Neuronal stem cell (in vitro differentiated cells): ENCODE results near the gene RHOJ.

Experiments
- DNase-seq: peaks from one replicate; pipeline ENCODE4 v3.0.0-alpha.2; 2013; ENCODE audit warnings: low spot score
- H2AFZ ChIP-seq: one replicate; pipeline ENCODE4 v1.6.1; 2013; ENCODE audit warnings: mild to moderate bottlenecking, low read length, inconsistent platforms
- H2AK5ac ChIP-seq: 2 replicates; pipeline ENCODE4 v1.6.1; 2013; ENCODE audit warnings: low read depth, mild to moderate bottlenecking, inconsistent platforms, low read length, moderate library complexity, mixed read lengths
- H2BK120ac ChIP-seq: 2 replicates; pipeline ENCODE4 v1.6.1; 2013; ENCODE audit warnings: low read depth, mild to moderate bottlenecking, inconsistent platforms, low read length, moderate library complexity, mixed read lengths
- H2BK12ac ChIP-seq: one replicate; pipeline ENCODE4 v1.6.1; 2013; ENCODE audit warnings: low read length, inconsistent platforms
- H2BK15ac ChIP-seq: 2 replicates; pipeline ENCODE4 v1.6.1; 2013; ENCODE audit warnings: mild to moderate bottlenecking, low read length, inconsistent platforms, mixed read lengths
- H2BK5ac ChIP-seq: one replicate; pipeline ENCODE4 v1.6.1; 2013; ENCODE audit warnings: inconsistent platforms, mild to moderate bottlenecking, low read length, moderate library complexity
- H3K14ac ChIP-seq: one replicate; pipeline ENCODE4 v1.6.1; 2013; ENCODE audit warnings: low read length, inconsistent platforms
- H3K18ac ChIP-seq: 2 replicates; pipeline ENCODE4 v1.6.1; 2013; ENCODE audit warnings: low read length, inconsistent platforms
- H3K23ac ChIP-seq: 2 replicates; pipeline ENCODE4 v1.6.1; 2013; ENCODE audit warnings: low read depth, mild to moderate bottlenecking, mixed read lengths, low read length, inconsistent platforms; ENCODE audit not compliant: poor library complexity
- H3K27ac ChIP-seq: replicated peaks from 3 replicates; pipeline ENCODE4 v1.5.1; 2013; ENCODE audit warnings: low read length, inconsistent platforms
- H3K27me3 ChIP-seq, 3 experiments: 2 replicates each; pipeline ENCODE4 v1.6.1; 2013; ENCODE audit warnings: low read length in 3 of 3, mild to moderate bottlenecking in 2 of 3, inconsistent platforms in 1 of 3, low read depth in 1 of 3, mixed read lengths in 1 of 3, moderate library complexity in 1 of 3; ENCODE audit not compliant: control insufficient read depth in 3 of 3, insufficient read depth in 3 of 3
- H3K36me3 ChIP-seq, 2 donors: replicated peaks in 1 of 2; 2 replicates each; pipeline ENCODE4 v1.6.1; 2013; ENCODE audit warnings: low read length in 2 of 2; ENCODE audit not compliant: control insufficient read depth in 2 of 2, insufficient read depth in 2 of 2
- H3K4ac ChIP-seq: 2 replicates; pipeline ENCODE4 v1.6.1; 2013; ENCODE audit warnings: inconsistent platforms, mild to moderate bottlenecking, low read length, moderate library complexity
- H3K4me1 ChIP-seq, 2 donors: 1 replicate in 1 of 2; 2 replicates in 1 of 2; pipeline ENCODE4 v1.6.1; 2013; ENCODE audit warnings: low read length in 2 of 2, low read depth in 1 of 2; ENCODE audit not compliant: control insufficient read depth in 2 of 2, insufficient read depth in 1 of 2
- H3K4me2 ChIP-seq: one replicate; pipeline ENCODE4 v1.6.1; 2013; ENCODE audit warnings: mild to moderate bottlenecking, low read length, inconsistent platforms; ENCODE audit not compliant: insufficient read depth, poor library complexity, severe bottlenecking
- H3K4me3 ChIP-seq, 2 donors: 2 replicates each; pipeline ENCODE4 v1.5.1; 2013; ENCODE audit warnings: low read length in 2 of 2, mild to moderate bottlenecking in 2 of 2, inconsistent platforms in 1 of 2, moderate library complexity in 1 of 2
- H3K79me1 ChIP-seq: one replicate; pipeline ENCODE4 v1.6.1; 2013; ENCODE audit warnings: low read depth, mild to moderate bottlenecking, inconsistent platforms, low read length, moderate library complexity
- H3K9ac ChIP-seq: one replicate; pipeline ENCODE4 v1.6.1; 2013; ENCODE audit warnings: mild to moderate bottlenecking, low read depth, low read length, inconsistent platforms; ENCODE audit not compliant: poor library complexity
- H3K9me3 ChIP-seq, 2 donors: replicated peaks in 1 of 2; 2 replicates each; pipeline versions ENCODE3 to v1.6.1; 2013; ENCODE audit warnings: low read length in 2 of 2, mild to moderate bottlenecking in 2 of 2, inconsistent platforms in 1 of 2, low read depth in 1 of 2, mixed read lengths in 1 of 2, moderate library complexity in 1 of 2; ENCODE audit not compliant: control insufficient read depth in 2 of 2, insufficient read depth in 1 of 2
- H4K8ac ChIP-seq: one replicate; pipeline ENCODE4 v1.6.1; 2013; ENCODE audit warnings: low read depth, mild to moderate bottlenecking, inconsistent platforms, low read length, moderate library complexity
- H4K91ac ChIP-seq: one replicate; pipeline ENCODE4 v1.6.1; 2013; ENCODE audit warnings: low read length, low read depth, mild to moderate bottlenecking, inconsistent platforms; ENCODE audit not compliant: poor library complexity
- WGBS, 2 donors: extraction: QIAGEN DNeasy Blood & Tissue Kit; methylation state at CpG; one replicate each; pipeline ENCODE4 v1.1.7; 2013; ENCODE audit warnings: missing lambda C conversion rate in 2 of 2, mixed read lengths in 1 of 2; ENCODE audit not compliant: insufficient read length in 2 of 2, insufficient replicate concordance in 1 of 2; ENCODE audit errors: extremely low coverage in 2 of 2; 5-methylcytosine and 5-hydroxymethylcytosine counted together

Gene RHOJ

GRCh38 chr14:63229330-63230059 lies 25.3 kb downstream of the RHOJ start:
- Histone ChIP-seq H2AK5ac (no peak overlapping the region), H3K4me1 (no peaks in the 10 kb centered on the region), H2BK12ac (no peak overlapping the region), H2BK120ac (no peak overlapping the region), H2BK15ac (no peak overlapping the region), H4K91ac (no peak overlapping the region), H3K9me3 (no peaks in the 10 kb centered on the region), H3K14ac (no peak overlapping the region), H4K8ac (no peak overlapping the region), H3K9ac (no peak overlapping the region), H2BK5ac (no peak overlapping the region), H3K18ac (no peak overlapping the region), H3K4me3 (no peak overlapping the region), H3K27ac (no peak overlapping the region), H3K79me1 (no peaks in the 10 kb centered on the region), H3K27me3 (no peaks in the 10 kb centered on the region), H3K36me3 (no peaks in the 10 kb centered on the region), H2AFZ (no peak overlapping the region), H3K4ac (no peak overlapping the region), H3K23ac (no peak overlapping the region), H3K4me2 (no peak overlapping the region)
- WGBS, 2 donors, result no CpG with 5 or more reads among the region's 5 CpGs
- no peak for DNase-seq

- no peak overlapping the region for H4K91ac ChIP-seq
- H3K79me1 ChIP-seq, result no peaks in the 10 kb centered on the region
Measured at GRCh38 chr14:63231766-63232165, 27.5 kb downstream of the RHOJ start.

GRCh38 chr14:63237791-63238190 lies 33.5 kb downstream of the RHOJ start:
- Histone ChIP-seq H3K14ac (no peak overlapping the region), H3K4me2 (no peak overlapping the region), H3K4me3 (no peak overlapping the region), H3K27me3 (no peaks in the 10 kb centered on the region), H2BK12ac (no peak overlapping the region), H3K4ac (no peak overlapping the region), H2AK5ac (no peak overlapping the region), H4K91ac (no peak overlapping the region), H3K4me1 (no peaks in the 10 kb centered on the region), H2AFZ (no peak overlapping the region), H3K79me1 (no peaks in the 10 kb centered on the region), H3K9ac (no peak overlapping the region), H3K23ac (no peak overlapping the region), H3K27ac (no peak overlapping the region), H2BK15ac (no peak overlapping the region), H2BK120ac (no peak overlapping the region), H4K8ac (no peak overlapping the region), H3K9me3 (no peaks in the 10 kb centered on the region), H2BK5ac (no peak overlapping the region), H3K18ac (no peak overlapping the region), H3K36me3 (no peaks in the 10 kb centered on the region)
- no peak for DNase-seq
- no CpG with 5 or more reads among the region's 7 CpGs for WGBS, 2 donors

More at GRCh38 chr14:63231766-63232165, 27.5 kb downstream of the RHOJ start:
- H3K27ac ChIP-seq, result no peak overlapping the region
- no peak overlapping the region for H2BK120ac ChIP-seq
- no peak overlapping the region for H2BK15ac ChIP-seq
- H3K4me1 ChIP-seq, result no peaks in the 10 kb centered on the region
- no peaks in the 10 kb centered on the region for H3K9me3 ChIP-seq
- no peak overlapping the region for H3K18ac ChIP-seq
- H3K36me3 ChIP-seq, result no peaks in the 10 kb centered on the region
- no CpG with 5 or more reads among the region's 3 CpGs for WGBS, 2 donors
- DNase-seq, result no peak
- H3K4me3 ChIP-seq, result no peak overlapping the region
- H2AFZ ChIP-seq, result no peak overlapping the region
- H2BK12ac ChIP-seq, result no peak overlapping the region
- no peak overlapping the region for H3K23ac ChIP-seq
- no peak overlapping the region for H2AK5ac ChIP-seq
- H3K9ac ChIP-seq, result no peak overlapping the region
- no peak overlapping the region for H4K8ac ChIP-seq
- H3K27me3 ChIP-seq, result no peaks in the 10 kb centered on the region
- H3K4me2 ChIP-seq, result no peak overlapping the region
- no peak overlapping the region for H2BK5ac ChIP-seq
- no peak overlapping the region for H3K4ac ChIP-seq
- no peak overlapping the region for H3K14ac ChIP-seq

- no peak overlapping the region for H2BK15ac ChIP-seq
- no CpG with 5 or more reads among the region's 2 CpGs for WGBS, 2 donors
- no peaks in the 10 kb centered on the region for H3K27me3 ChIP-seq
- no peak for DNase-seq
- no peak overlapping the region for H2BK120ac ChIP-seq
- no peaks in the 10 kb centered on the region for H3K79me1 ChIP-seq
- H3K4ac ChIP-seq, result no peak overlapping the region
- H3K9ac ChIP-seq, result no peak overlapping the region
- no peaks in the 10 kb centered on the region for H3K36me3 ChIP-seq
- H3K23ac ChIP-seq, result no peak overlapping the region
- H3K4me3 ChIP-seq, result no peak overlapping the region
- no peak overlapping the region for H3K14ac ChIP-seq
- no peaks in the 10 kb centered on the region for H3K4me1 ChIP-seq
- H2BK5ac ChIP-seq, result no peak overlapping the region
- H4K91ac ChIP-seq, result no peak overlapping the region
- H3K27ac ChIP-seq, result no peak overlapping the region
- no peaks in the 10 kb centered on the region for H3K9me3 ChIP-seq
- H2AK5ac ChIP-seq, result no peak overlapping the region
- H2BK12ac ChIP-seq, result no peak overlapping the region
- H2AFZ ChIP-seq, result no peak overlapping the region
- H3K18ac ChIP-seq, result no peak overlapping the region
- H3K4me2 ChIP-seq, result no peak overlapping the region
- H4K8ac ChIP-seq, result no peak overlapping the region
Measured at GRCh38 chr14:63240221-63240620, 36.0 kb downstream of the RHOJ start.
